Osteoblast (primary cell): ENCODE results near the gene ANO3. TPM values are rescaled to one million over a fixed set of nuclear protein-coding genes. Genes with fewer than 3 reads are reported as not detected.

ENCODE experiments used
- DNase-seq: peaks from one replicate; pipeline ENCODE4 v3.0.0; 2011; ENCODE audit warnings: low spot score, mixed read lengths; ENCODE audit not compliant: insufficient read length; ENCODE audit errors: missing footprints
- H2AFZ ChIP-seq: 2 replicates; pipeline ENCODE4 v1.6.0; 2011; ENCODE audit warnings: mild to moderate bottlenecking, low read length
- H3K27ac ChIP-seq: 2 replicates; pipeline ENCODE4 v1.5.1; 2011; ENCODE audit warnings: mild to moderate bottlenecking, low read depth, low read length, moderate library complexity
- H3K27me3 ChIP-seq: 2 replicates; pipeline ENCODE4 v1.6.0; 2012; ENCODE audit warnings: mild to moderate bottlenecking, control low read depth, inconsistent platforms, low read length, moderate library complexity; ENCODE audit not compliant: insufficient read depth
- H3K36me3 ChIP-seq: 2 replicates; pipeline ENCODE4 v1.5.1; 2011; ENCODE audit warnings: mild to moderate bottlenecking, low read length, control low read depth, moderate library complexity; ENCODE audit not compliant: insufficient read depth
- H3K4me1 ChIP-seq: 2 replicates; pipeline ENCODE4 v1.5.1; 2011; ENCODE audit warnings: mild to moderate bottlenecking, low read length, control low read depth, moderate library complexity; ENCODE audit not compliant: insufficient read depth
- H3K4me2 ChIP-seq: 2 replicates; pipeline ENCODE4 v1.6.0; 2011; ENCODE audit warnings: mild to moderate bottlenecking, low read length; ENCODE audit not compliant: insufficient read depth
- H3K4me3 ChIP-seq: fragments of 200-600 bp; sonication (generic); 3 replicates; pipeline ENCODE4 v1.5.1; 2012; ENCODE audit warnings: mild to moderate bottlenecking, low read length, inconsistent platforms; ENCODE audit not compliant: insufficient read depth
- H3K79me2 ChIP-seq: 2 replicates; pipeline ENCODE4 v1.6.0; 2012; ENCODE audit warnings: mild to moderate bottlenecking, low read length, control low read depth, inconsistent platforms; ENCODE audit not compliant: insufficient read depth
- H3K9me3 ChIP-seq: 2 replicates; pipeline ENCODE4 v1.5.1; 2011; ENCODE audit warnings: low read depth, low read length, control low read depth
- H4K20me1 ChIP-seq: 2 replicates; pipeline ENCODE4 v1.6.0; 2012; ENCODE audit warnings: mild to moderate bottlenecking, low read length, control low read depth; ENCODE audit not compliant: insufficient read depth
- CTCF ChIP-seq: IDR thresholded peaks from 2 replicates; pipeline ENCODE4 v1.5.1; 2011; ENCODE audit warnings: mild to moderate bottlenecking, low read depth, low read length, moderate library complexity; ENCODE audit errors: extremely low read depth
- total RNA-seq: library from RNA; depleted of rRNA; stranded (reverse); fragments of >200 nt; gene quantifications from 2 replicates; pipeline ENCODE4 v1.2.3, GENCODE V29; 2012

Gene ANO3
- total RNA-seq, 1 donor = under 0.01 TPM

GRCh38 chr11:26321516-26321915 lies 10.4 kb upstream of the ANO3 start:
- H3K9me3 ChIP-seq = no peaks in the 10 kb centered on the region
- no peaks in the 10 kb centered on the region for H3K79me2 ChIP-seq
- no peak overlapping the region for H3K4me3 ChIP-seq
- DNase-seq = no peak
- H3K4me2 ChIP-seq = no peak overlapping the region
- no peak overlapping the region for H2AFZ ChIP-seq
- H3K36me3 ChIP-seq = no peaks in the 10 kb centered on the region
- H3K4me1 ChIP-seq = no peaks in the 10 kb centered on the region
- no peak for TF ChIP-seq CTCF
- no peak overlapping the region for H3K27ac ChIP-seq
- H4K20me1 ChIP-seq = no peaks in the 10 kb centered on the region
- no peaks in the 10 kb centered on the region for H3K27me3 ChIP-seq

GRCh38 chr11:26322335-26323067 lies 9.4 kb upstream of the ANO3 start:
- DNase-seq = no peak
- Histone ChIP-seq H2AFZ (no peak overlapping the region), H3K79me2 (no peaks in the 10 kb centered on the region), H3K27me3 (no peaks in the 10 kb centered on the region), H3K27ac (no peak overlapping the region), H3K36me3 (no peaks in the 10 kb centered on the region), H3K9me3 (no peaks in the 10 kb centered on the region), H3K4me1 (no peaks in the 10 kb centered on the region), H3K4me2 (no peak overlapping the region), H3K4me3 (no peak overlapping the region), H4K20me1 (no peaks in the 10 kb centered on the region)
- TF ChIP-seq CTCF = no peak

GRCh38 chr11:26323837-26324236 lies 8.1 kb upstream of the ANO3 start:
- Histone ChIP-seq H4K20me1 (no peaks in the 10 kb centered on the region), H3K36me3 (no peaks in the 10 kb centered on the region), H3K4me2 (no peak overlapping the region), H3K4me3 (no peak overlapping the region), H3K27ac (no peak overlapping the region), H3K9me3 (no peaks in the 10 kb centered on the region), H3K4me1 (no peaks in the 10 kb centered on the region), H2AFZ (no peak overlapping the region), H3K27me3 (no peaks in the 10 kb centered on the region), H3K79me2 (no peaks in the 10 kb centered on the region)
- no peak for DNase-seq
- no peak for TF ChIP-seq CTCF

- H4K20me1 ChIP-seq = no peaks in the 10 kb centered on the region
- no peak for TF ChIP-seq CTCF
- no peaks in the 10 kb centered on the region for H3K4me1 ChIP-seq
- no peak for DNase-seq
- no peak overlapping the region for H3K4me2 ChIP-seq
- no peak overlapping the region for H2AFZ ChIP-seq
- no peak overlapping the region for H3K27ac ChIP-seq
- H3K9me3 ChIP-seq = no peaks in the 10 kb centered on the region
- H3K36me3 ChIP-seq = no peaks in the 10 kb centered on the region
- no peaks in the 10 kb centered on the region for H3K79me2 ChIP-seq
- H3K27me3 ChIP-seq = no peaks in the 10 kb centered on the region
- H3K4me3 ChIP-seq = no peak overlapping the region
Observed at GRCh38 chr11:26324270-26324669, 7.7 kb upstream of the ANO3 start.
